ENCODE data around the gene NCR3LG1. TPM values are rescaled to one million over a fixed set of nuclear protein-coding genes. Genes with fewer than 3 reads are reported as not detected.

NCR3LG1 gene
- polyA plus RNA-seq, 2 of the 4 experiments (the other 2 are of a cell fraction), result 1.1 to 2.4 TPM

GRCh38 chr11:17387254-17387653, 35.7 kb downstream of the NCR3LG1 start:
- H3K9me3 ChIP-seq, result no peaks in the 10 kb centered on the region
- TF ChIP-seq CHD4 (IDR thresholded peaks at IDR 0.05; ENCODE audit: borderline replicate concordance) (no peak), TFCP2L1 (CRISPR knock-in tag; IDR thresholded peaks at IDR 0.05) (no peak), EHF (CRISPR knock-in tag; IDR thresholded peaks at IDR 0.05) (no peak), SMC3 (IDR thresholded peaks at IDR 0.05) (no peak), RFX5 (IDR thresholded peaks at IDR 0.05) (no peak), HEYL (CRISPR knock-in tag; IDR thresholded peaks at IDR 0.05) (no peak), EHMT2 (IDR thresholded peaks at IDR 0.05; ENCODE audit: low read depth) (no peak), SREBF2 (IDR thresholded peaks at IDR 0.05) (no peak), NR3C1 (IDR thresholded peaks at IDR 0.05) (no peak), CEBPB (IDR thresholded peaks at IDR 0.05) (no peak), KDM1A (IDR thresholded peaks at IDR 0.05; ENCODE audit: low read depth) (no peak), FOXS1 (CRISPR knock-in tag; IDR thresholded peaks at IDR 0.05) (no peak), RCOR1 (IDR thresholded peaks at IDR 0.05; ENCODE audit: low read depth, low read length) (no peak), E2F6 (IDR thresholded peaks at IDR 0.05; ENCODE audit: borderline replicate concordance, low read depth) (no peak), JUNB (IDR thresholded peaks at IDR 0.05) (no peak), CHD2 (IDR thresholded peaks at IDR 0.05; ENCODE audit: low read length, partially characterized antibody) (no peak), REST (IDR thresholded peaks at IDR 0.05) (no peak), FOSL2 (IDR thresholded peaks at IDR 0.05) (no peak), FOSL2 (CRISPR knock-in tag; IDR thresholded peaks at IDR 0.05) (no peak), HOXB5 (CRISPR knock-in tag; IDR thresholded peaks at IDR 0.05) (no peak)
- ATAC-seq, result no peak
- no peak overlapping the region for H3K4me2 ChIP-seq
- no peak for DNase-seq (ENCODE audit: low read depth in 1 of 2, low spot score in 1 of 2)
- H3K4me3 ChIP-seq, result no peak overlapping the region
- no peak for FAIRE-seq
- no peak overlapping the region for H3K27ac ChIP-seq
- CTCF ChIA-PET, result interaction anchor here (0.9 to 21.5 kb wide), 14 partner anchors 9 to 158 kb away, joined by 3 to 1119 read pairs (median 4); no protein-coding TSS in a partner anchor
- 91% methylated on average over 20 of the region's 20 CpGs for WGBS (ENCODE audit: missing lambda C conversion rate)
- POLR2A ChIA-PET, result no interaction called here
- H3K4me1 ChIP-seq, result 0 out of 3 replicates have a peak, but pooled peaks cover 3% of the 10 kb centered on the region

GRCh38 chr11:17387811-17388210, 36.2 kb downstream of the NCR3LG1 start:
- no peak for DNase-seq (ENCODE audit: low read depth in 1 of 2, low spot score in 1 of 2)
- no peak for ATAC-seq
- H3K4me1 ChIP-seq, result 0 out of 3 replicates have a peak, but pooled peaks cover 3% of the 10 kb centered on the region

More at GRCh38 chr11:17387811-17388210, 36.2 kb downstream of the NCR3LG1 start:
- Histone ChIP-seq H3K27ac (no peak overlapping the region), H3K4me3 (no peak overlapping the region), H3K4me2 (no peak overlapping the region), H3K9me3 (no peaks in the 10 kb centered on the region)
- ChIA-PET POLR2A (no interaction called here), CTCF (interaction anchor here (0.9 to 21.5 kb wide), 7 partner anchors 10 to 158 kb away, joined by 3 to 1119 read pairs (median 7); no protein-coding TSS in a partner anchor)
- WGBS (ENCODE audit: missing lambda C conversion rate), result 92% methylated on average over 12 of the region's 20 CpGs
- FAIRE-seq, result no peak
- no peak for TF ChIP-seq CEBPB (IDR thresholded peaks at IDR 0.05)
- no peak for TF ChIP-seq FOSL2 (IDR thresholded peaks at IDR 0.05)
- TF ChIP-seq FOSL2 (CRISPR knock-in tag; IDR thresholded peaks at IDR 0.05), result no peak
- no peak for TF ChIP-seq MAZ (IDR thresholded peaks at IDR 0.05; ENCODE audit: borderline replicate concordance, low read depth, low read length)
- TF ChIP-seq MYC (IDR thresholded peaks at IDR 0.05; ENCODE audit: borderline replicate concordance, low read length), result no peak
- no peak for TF ChIP-seq MAFK (IDR thresholded peaks at IDR 0.05; ENCODE audit: partially characterized antibody)
- TF ChIP-seq EHMT2 (IDR thresholded peaks at IDR 0.05; ENCODE audit: low read depth), result no peak
- TF ChIP-seq CBX2 (IDR thresholded peaks at IDR 0.05; ENCODE audit: borderline replicate concordance, low read depth), result no peak
- no peak for TF ChIP-seq EP300 (IDR thresholded peaks at IDR 0.05)
- TF ChIP-seq TFCP2L1 (CRISPR knock-in tag; IDR thresholded peaks at IDR 0.05), result no peak
- no peak for TF ChIP-seq RARB (CRISPR knock-in tag; IDR thresholded peaks at IDR 0.05)
- no peak for TF ChIP-seq RNF2 (IDR thresholded peaks at IDR 0.05; ENCODE audit: borderline replicate concordance, low read depth)
- no peak for TF ChIP-seq KDM1A (IDR thresholded peaks at IDR 0.05; ENCODE audit: low read depth)
- no peak for TF ChIP-seq CHD2 (IDR thresholded peaks at IDR 0.05; ENCODE audit: low read length, partially characterized antibody)
- TF ChIP-seq POLR2AphosphoS2 (conservative IDR thresholded peaks at IDR 0.05; ENCODE audit: low read length), result no peak
- no peak for TF ChIP-seq JUN (IDR thresholded peaks at IDR 0.05)
- no peak for TF ChIP-seq HMGXB4 (CRISPR knock-in tag; IDR thresholded peaks at IDR 0.05; ENCODE audit: borderline replicate concordance)
- no peak for TF ChIP-seq HEYL (CRISPR knock-in tag; IDR thresholded peaks at IDR 0.05)
- TF ChIP-seq RCOR1 (IDR thresholded peaks at IDR 0.05; ENCODE audit: low read depth, low read length), result no peak
- no peak for TF ChIP-seq JUNB (IDR thresholded peaks at IDR 0.05)

Measured in A549 (cell line).